IMR-90 (cell line): ENCODE results near the gene GPRC5C. TPM values are rescaled to one million over a fixed set of nuclear protein-coding genes. Genes with fewer than 3 reads are reported as not detected.
"Not testable (repeated sequence)": the region's sequence is repeated elsewhere in the genome, so short reads cannot be mapped to it uniquely, and the experiment has no call there.

Experiments
- ATAC-seq: fragments of 200-7000 bp; cut with Tn5 transposase; 2 replicates; pipeline ENCODE4 v1.9.1; 2020; ENCODE audit warnings: low read depth, mild to moderate bottlenecking, moderate library complexity
- BruUV-seq: library from RNA; stranded (reverse); fragments of 400-500 nt; replicated peaks from 2 replicates; lab custom pipeline; 2021; lab: Mats Ljungman, UMichigan
- CTCF ChIA-PET: fragments of 300-600 bp; formaldehyde crosslinking; extraction: SDS; loops from one replicate; lab custom pipeline; 2021; ENCODE audit warnings: antibody characterized with exemption; lab: Yijun Ruan, JAX
- POLR2A ChIA-PET: fragments of 300-600 bp; sonication (Branson Sonifier 250); formaldehyde crosslinking; loops from one replicate; lab custom pipeline; 2022; ENCODE audit warnings: antibody characterized with exemption; ENCODE audit not compliant: unreplicated experiment; lab: Charles Lee
- DNase-seq: peaks from one replicate; pipeline ENCODE4 v3.0.0; 2013
- H2AFZ ChIP-seq: replicated peaks from 2 replicates; pipeline ENCODE3; 2013; ENCODE audit warnings: low read length, mild to moderate bottlenecking; ENCODE audit not compliant: poor library complexity
- H2AK5ac ChIP-seq: 2 replicates; pipeline ENCODE4 v1.6.1; 2013; ENCODE audit warnings: low read depth, low read length, inconsistent platforms
- H2AK9ac ChIP-seq: replicated peaks from 2 replicates; pipeline ENCODE3; 2013; ENCODE audit warnings: mild to moderate bottlenecking, low read depth, low read length, moderate library complexity; ENCODE audit not compliant: poor library complexity
- H2BK120ac ChIP-seq: 2 replicates; pipeline ENCODE4 v1.6.1; 2013; ENCODE audit warnings: low read depth, low read length, inconsistent platforms
- H2BK15ac ChIP-seq: 3 replicates; pipeline ENCODE4 v1.6.1; 2013; ENCODE audit warnings: low read depth, low read length, inconsistent platforms
- H2BK20ac ChIP-seq: 2 replicates; pipeline ENCODE4 v1.6.1; 2013; ENCODE audit warnings: low read depth, mild to moderate bottlenecking, inconsistent platforms, low read length, moderate library complexity
- H2BK5ac ChIP-seq: 2 replicates; pipeline ENCODE4 v1.6.1; 2013; ENCODE audit warnings: mild to moderate bottlenecking, low read depth, low read length, inconsistent platforms; ENCODE audit not compliant: poor library complexity, severe bottlenecking
- H3K14ac ChIP-seq: replicated peaks from 2 replicates; pipeline ENCODE4 v1.6.1; 2013; ENCODE audit warnings: low read depth, low read length, inconsistent platforms
- H3K18ac ChIP-seq: 2 replicates; pipeline ENCODE4 v1.6.1; 2013; ENCODE audit warnings: low read depth, low read length, control low read depth
- H3K23ac ChIP-seq: 2 replicates; pipeline ENCODE4 v1.6.1; 2013; ENCODE audit warnings: low read depth, low read length, inconsistent platforms
- H3K27ac ChIP-seq: 2 replicates; pipeline ENCODE4 v1.5.1; 2013; ENCODE audit warnings: mild to moderate bottlenecking, control low read depth, low read length; ENCODE audit not compliant: insufficient read depth
- H3K27me3 ChIP-seq: 2 replicates; pipeline ENCODE4 v1.6.1; 2013; ENCODE audit warnings: low read length; ENCODE audit not compliant: control insufficient read depth, insufficient read depth
- H3K36me3 ChIP-seq: 2 replicates; pipeline ENCODE4 v1.6.1; 2013; ENCODE audit warnings: low read length, mixed read lengths; ENCODE audit not compliant: control insufficient read depth, insufficient read depth
- H3K4ac ChIP-seq: 2 replicates; pipeline ENCODE4 v1.6.1; 2013; ENCODE audit warnings: low read depth, low read length, inconsistent platforms
- H3K4me1 ChIP-seq: 2 replicates; pipeline ENCODE4 v1.6.1; 2013; ENCODE audit warnings: low read length, mixed read lengths; ENCODE audit not compliant: control insufficient read depth, insufficient read depth
- H3K4me2 ChIP-seq: 2 replicates; pipeline ENCODE4 v1.6.1; 2013; ENCODE audit warnings: low read depth, mild to moderate bottlenecking, control low read depth, low read length, moderate library complexity
- H3K4me3 ChIP-seq: 2 replicates; pipeline ENCODE4 v1.5.1; 2013; ENCODE audit warnings: low read depth, mild to moderate bottlenecking, control low read depth, low read length, moderate library complexity; ENCODE audit not compliant: insufficient read depth
- H3K56ac ChIP-seq: 2 replicates; pipeline ENCODE4 v1.6.1; 2013; ENCODE audit warnings: low read length, inconsistent platforms; ENCODE audit not compliant: insufficient read depth; ENCODE audit errors: extremely low read depth
- H3K79me1 ChIP-seq, 2 experiments: 2 replicates each; pipeline ENCODE4 v1.6.1; 2013; ENCODE audit warnings: low read length in 2 of 2, inconsistent platforms in 1 of 2, low read depth in 1 of 2
- H3K9ac ChIP-seq: 2 replicates; pipeline ENCODE4 v1.6.1; 2013; ENCODE audit warnings: low read depth, low read length, control low read depth
- H3K9me1 ChIP-seq: 2 replicates; pipeline ENCODE4 v1.6.1; 2013; ENCODE audit warnings: low read length, inconsistent platforms; ENCODE audit not compliant: insufficient read depth
- H3K9me3 ChIP-seq: 2 replicates; pipeline ENCODE4 v1.6.1; 2013; ENCODE audit warnings: low read length; ENCODE audit not compliant: control insufficient read depth, insufficient read depth
- H4K20me1 ChIP-seq: 2 replicates; pipeline ENCODE4 v1.6.1; 2013; ENCODE audit warnings: low read length, inconsistent platforms; ENCODE audit not compliant: insufficient read depth
- H4K5ac ChIP-seq: 2 replicates; pipeline ENCODE4 v1.6.1; 2013; ENCODE audit warnings: mild to moderate bottlenecking, low read depth, low read length, control low read depth
- H4K8ac ChIP-seq, 2 experiments: 2 replicates each; pipeline ENCODE4 v1.6.1; 2013; ENCODE audit warnings: low read depth in 2 of 2, low read length in 2 of 2, control low read depth in 1 of 2, inconsistent platforms in 1 of 2
- H4K91ac ChIP-seq: 2 replicates; pipeline ENCODE4 v1.6.1; 2013; ENCODE audit warnings: low read depth, low read length, inconsistent platforms; ENCODE audit not compliant: insufficient read depth
- BHLHE40 ChIP-seq: fragments of 150-350 bp; IDR thresholded peaks from 2 replicates; pipeline ENCODE4 v1.6.1; 2016; ENCODE audit warnings: mild to moderate bottlenecking, low read depth, low read length
- CHD1 ChIP-seq: IDR thresholded peaks from 2 replicates; pipeline ENCODE4 v1.6.1; 2012; ENCODE audit warnings: low read depth, low read length, improper control_type of control experiment
- FOS ChIP-seq: fragments of 150-350 bp; IDR thresholded peaks from 2 replicates; pipeline ENCODE4 v1.6.1; 2016; ENCODE audit warnings: low read depth, low read length
- MAFK ChIP-seq: IDR thresholded peaks from 2 replicates; pipeline ENCODE4 v1.6.1; 2012; ENCODE audit warnings: low read depth, low read length, improper control_type of control experiment
- MXI1 ChIP-seq: IDR thresholded peaks from 2 replicates; pipeline ENCODE4 v1.6.1; 2012; ENCODE audit warnings: low read depth, mild to moderate bottlenecking, low read length, moderate library complexity, borderline replicate concordance
- NFE2L2 ChIP-seq: fragments of 150-350 bp; IDR thresholded peaks from 2 replicates; pipeline ENCODE4 v1.6.1; 2016; ENCODE audit warnings: low read depth, mild to moderate bottlenecking, low read length
- RAD21 ChIP-seq: IDR thresholded peaks from 2 replicates; pipeline ENCODE4 v1.6.1; 2012; ENCODE audit warnings: low read length, improper control_type of control experiment
- RCOR1 ChIP-seq: IDR thresholded peaks from 2 replicates; pipeline ENCODE4 v1.6.1; 2012; ENCODE audit warnings: mild to moderate bottlenecking, low read length, improper control_type of control experiment; ENCODE audit not compliant: insufficient replicate concordance
- RFX5 ChIP-seq: IDR thresholded peaks from 2 replicates; pipeline ENCODE4 v1.8.0; 2012; ENCODE audit warnings: low read depth, mild to moderate bottlenecking, low read length, moderate library complexity
- WGBS, 2 experiments: methylation state at CpG; one replicate each; pipeline versions ENCODE4 v1.1.5 to v1.1.7; 2013; ENCODE audit warnings: missing lambda C conversion rate in 2 of 2; ENCODE audit not compliant: insufficient read length in 1 of 2; ENCODE audit errors: extremely low coverage in 2 of 2; 5-methylcytosine and 5-hydroxymethylcytosine counted together
- dilution Hi-C: fragments of 300-500 bp; cut with HindIII; formaldehyde crosslinking; loops from one replicate; pipeline ENCODE4 v1.14.3; 2018; ENCODE audit warnings: low sequenced_read_pairs; ENCODE audit not compliant: unreplicated experiment
- in situ Hi-C: fragments of 300-500 bp; cut with MboI; formaldehyde crosslinking; loops from 3 replicates; pipeline ENCODE4 v1.14.3; 2019; ENCODE audit warnings: low sequenced_read_pairs, inconsistent platforms, mixed read lengths
- intact Hi-C: fragments of 100-400 bp; cut with micrococcal nuclease; formaldehyde crosslinking; loops from 2 replicates; pipeline ENCODE4 v1.10.0; 2022
- polyA plus RNA-seq, 3 experiments: library from polyadenylated mRNA; depleted of rRNA; stranded (reverse); fragments of >200 nt; gene quantifications; 2 replicates each; pipeline ENCODE4 v1.2.3, GENCODE V29; 2012; ENCODE audit warnings: low replicate concordance in 1 of 3
- total RNA-seq: library from RNA; depleted of rRNA; stranded (reverse); fragments of >200 nt; gene quantifications from 2 replicates; pipeline ENCODE4 v1.2.3, GENCODE V29; 2012

GPRC5C gene
- total and polyA plus RNA-seq, 2 of the 4 experiments (the other 2 are of a cell fraction), result not detected

DNA sequence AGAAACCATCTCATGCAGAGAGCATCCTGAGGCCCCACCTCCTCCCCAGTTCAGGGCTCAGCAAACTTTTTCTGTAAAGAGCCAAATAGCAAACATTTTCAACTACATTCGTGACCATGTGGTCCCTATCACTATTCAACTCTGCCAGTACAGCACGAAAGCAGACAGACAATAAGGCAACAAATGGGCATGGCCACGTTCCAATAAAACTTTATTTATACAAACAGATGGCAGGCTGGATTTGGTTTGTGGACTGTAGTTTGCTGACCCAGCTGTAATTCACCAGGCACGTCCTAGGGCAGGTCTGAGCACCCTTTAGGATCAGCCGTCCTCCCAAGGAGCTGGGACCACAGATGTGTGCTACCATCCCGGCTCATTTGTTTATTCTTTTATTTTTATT is 27.1 kb upstream of the GPRC5C start:
- Histone ChIP-seq H2AK5ac (no peak overlapping the region), H3K27me3 (no peaks in the 10 kb centered on the region), H3K4me3 (no peak overlapping the region), H3K36me3 (no peaks in the 10 kb centered on the region), H3K9ac (no peak overlapping the region), H4K20me1 (no peaks in the 10 kb centered on the region), H3K27ac (no peak overlapping the region), H3K56ac (no peak overlapping the region), H3K14ac (no peak overlapping the region), H3K9me1 (no peaks in the 10 kb centered on the region), H2AK9ac (no peak overlapping the region), H2BK20ac (no peak overlapping the region), H3K18ac (no peak overlapping the region), H2AFZ (no peak overlapping the region), H4K91ac (no peak overlapping the region), H4K5ac (no peak overlapping the region), H2BK15ac (no peak overlapping the region), H3K79me1 (no peaks in the 10 kb centered on the region), H3K23ac (no peak overlapping the region), H3K4ac (no peak overlapping the region), H2BK5ac (no peak overlapping the region), H2BK120ac (no peak overlapping the region), H3K4me1 (no peaks in the 10 kb centered on the region), H3K9me3 (peaks cover 15% of the 10 kb centered on the region), H4K8ac (no peak overlapping the region), H3K4me2 (no peak overlapping the region)
- in situ Hi-C loops (no loop called here), intact Hi-C loops (no loop called here), dilution Hi-C loops (no loop called here)
- ChIA-PET POLR2A (no interaction called here), CTCF (no interaction called here)
- no TSS peak for BruUV-seq
- ATAC-seq (no peak), DNase-seq (no peak)
- TF ChIP-seq MAFK (no peak), RCOR1 (no peak), RAD21 (no peak), BHLHE40 (no peak), MXI1 (no peak), CHD1 (no peak), RFX5 (no peak), FOS (no peak), NFE2L2 (no peak)
- WGBS, 2 experiments, result no CpG with 5 or more reads among the region's 6 CpGs

GRCh38 chr17:74405311-74405710 is 26.6 kb upstream of the GPRC5C start:
- in situ Hi-C loops, CTCF ChIA-PET, H2BK5ac ChIP-seq, H4K5ac ChIP-seq, H4K20me1 ChIP-seq, dilution Hi-C loops, H2AK5ac ChIP-seq, H3K18ac ChIP-seq, H3K23ac ChIP-seq, H3K9me1 ChIP-seq, H3K36me3 ChIP-seq, H2BK15ac ChIP-seq, H3K4me1 ChIP-seq, H3K4ac ChIP-seq, H2AK9ac ChIP-seq, BruUV-seq, H4K91ac ChIP-seq, H4K8ac ChIP-seq, H3K4me3 ChIP-seq, H3K27me3 ChIP-seq, H3K14ac ChIP-seq, ATAC-seq, POLR2A ChIA-PET, H3K79me1 ChIP-seq, H3K27ac ChIP-seq, H2BK20ac ChIP-seq, H2AFZ ChIP-seq, H2BK120ac ChIP-seq, H3K9ac ChIP-seq, H3K4me2 ChIP-seq, DNase-seq, intact Hi-C loops, H3K56ac ChIP-seq: not testable (repeated sequence)
- peaks cover 19% of the 10 kb centered on the region for H3K9me3 ChIP-seq
- WGBS, 2 experiments, result no CpG with 5 or more reads among the region's 5 CpGs
